Retinal pigment epithelial cell (primary cell): ENCODE results near the gene DIDO1.

ENCODE experiments used
- DNase-seq: peaks from one replicate; pipeline ENCODE4 v3.0.0-alpha.2; 2010; ENCODE audit warnings: low read depth
- H3K4me3 ChIP-seq: 2 replicates; pipeline ENCODE4 v1.5.1; 2011; ENCODE audit warnings: mild to moderate bottlenecking, low read length, control low read depth, moderate library complexity
- TF ChIP-seq, protein P1 (sequence below): conservative IDR thresholded peaks from 2 replicates; pipeline ENCODE4 v1.5.1; 2011; ENCODE audit warnings: low read depth, low read length, control low read depth, inconsistent platforms

Gene DIDO1

DNA sequence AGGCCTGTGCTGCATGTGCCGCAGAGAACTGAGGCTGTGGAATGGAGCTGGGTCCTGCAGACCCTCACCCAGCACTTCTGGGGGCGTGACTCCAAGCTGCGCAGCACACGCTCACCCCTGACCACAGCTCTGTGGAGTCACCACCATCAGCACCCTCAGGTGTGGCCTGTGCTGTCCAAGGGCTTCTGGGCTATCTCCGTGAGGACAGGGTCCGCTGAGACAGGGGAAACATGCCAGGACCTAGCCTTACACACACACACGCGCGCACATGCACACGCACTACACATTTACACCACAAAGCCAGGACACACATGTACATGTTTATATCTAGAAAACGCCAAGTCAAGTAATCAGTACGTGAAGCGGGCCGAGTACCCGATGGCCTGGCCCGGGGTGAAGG lies 37.9 kb downstream of the DIDO1 start:
- H3K4me3 ChIP-seq = no peak overlapping the region
- DNase-seq = no peak
- TF ChIP-seq, protein P1, sequence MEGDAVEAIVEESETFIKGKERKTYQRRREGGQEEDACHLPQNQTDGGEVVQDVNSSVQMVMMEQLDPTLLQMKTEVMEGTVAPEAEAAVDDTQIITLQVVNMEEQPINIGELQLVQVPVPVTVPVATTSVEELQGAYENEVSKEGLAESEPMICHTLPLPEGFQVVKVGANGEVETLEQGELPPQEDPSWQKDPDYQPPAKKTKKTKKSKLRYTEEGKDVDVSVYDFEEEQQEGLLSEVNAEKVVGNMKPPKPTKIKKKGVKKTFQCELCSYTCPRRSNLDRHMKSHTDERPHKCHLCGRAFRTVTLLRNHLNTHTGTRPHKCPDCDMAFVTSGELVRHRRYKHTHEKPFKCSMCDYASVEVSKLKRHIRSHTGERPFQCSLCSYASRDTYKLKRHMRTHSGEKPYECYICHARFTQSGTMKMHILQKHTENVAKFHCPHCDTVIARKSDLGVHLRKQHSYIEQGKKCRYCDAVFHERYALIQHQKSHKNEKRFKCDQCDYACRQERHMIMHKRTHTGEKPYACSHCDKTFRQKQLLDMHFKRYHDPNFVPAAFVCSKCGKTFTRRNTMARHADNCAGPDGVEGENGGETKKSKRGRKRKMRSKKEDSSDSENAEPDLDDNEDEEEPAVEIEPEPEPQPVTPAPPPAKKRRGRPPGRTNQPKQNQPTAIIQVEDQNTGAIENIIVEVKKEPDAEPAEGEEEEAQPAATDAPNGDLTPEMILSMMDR = no peak

DNA sequence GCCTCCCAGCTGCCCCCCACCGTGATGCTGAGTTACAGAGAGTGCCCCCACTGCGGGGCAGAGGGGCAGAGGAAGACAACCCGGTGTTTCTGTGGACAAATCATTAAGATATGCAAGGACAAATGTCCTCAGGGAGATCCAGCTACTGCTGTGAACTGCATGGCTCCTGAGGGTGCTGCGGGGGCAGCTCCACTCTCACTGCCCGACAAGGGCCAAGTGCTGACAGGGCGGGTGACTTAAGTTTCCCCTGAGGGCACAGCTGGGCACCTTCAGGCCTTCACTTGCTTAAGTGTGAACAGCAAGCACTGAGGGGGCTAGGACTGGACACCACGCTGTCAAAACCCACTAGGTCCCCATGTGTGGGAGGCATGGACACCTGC lies 38.5 kb downstream of the DIDO1 start:
- TF ChIP-seq, protein P1 = no peak
- H3K4me3 ChIP-seq = no peak overlapping the region
- DNase-seq = no peak

DNA sequence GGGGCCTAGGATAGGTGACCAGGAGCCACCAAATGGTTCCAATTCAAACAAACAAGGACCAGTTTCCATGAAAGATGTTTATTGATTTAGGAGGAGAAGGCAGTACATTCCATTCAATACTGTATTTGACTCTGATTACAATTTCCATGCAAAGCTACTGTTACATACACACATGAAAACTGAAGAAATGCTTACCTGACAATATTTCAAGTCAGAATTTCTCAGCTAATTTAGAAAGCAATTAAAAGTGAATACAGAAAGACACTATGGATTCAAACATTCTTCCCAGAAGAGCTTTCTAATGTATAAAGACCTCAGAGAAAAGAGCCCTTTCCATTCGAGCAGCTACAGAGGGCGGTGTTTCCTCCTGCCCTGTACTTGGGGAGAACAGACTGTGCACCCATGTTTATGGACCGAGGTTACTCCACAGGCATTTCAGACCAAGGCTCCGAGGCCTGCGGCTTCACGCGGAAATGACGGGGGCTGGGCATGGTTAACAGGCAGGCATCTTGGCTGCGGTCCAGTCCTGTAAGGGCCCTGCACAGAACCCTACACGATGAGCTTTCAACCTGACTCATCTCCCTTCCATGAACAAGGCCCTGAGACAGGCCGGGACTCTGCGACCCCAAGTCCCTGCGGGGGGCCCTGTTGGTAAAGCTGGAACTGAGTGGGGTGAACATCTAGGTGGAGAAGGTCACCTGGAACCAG lies 39.0 kb downstream of the DIDO1 start:
- DNase-seq = peak; percentile 58
- TF ChIP-seq, protein P1 = peak; percentile 17
- no peak overlapping the region for H3K4me3 ChIP-seq

DNA sequence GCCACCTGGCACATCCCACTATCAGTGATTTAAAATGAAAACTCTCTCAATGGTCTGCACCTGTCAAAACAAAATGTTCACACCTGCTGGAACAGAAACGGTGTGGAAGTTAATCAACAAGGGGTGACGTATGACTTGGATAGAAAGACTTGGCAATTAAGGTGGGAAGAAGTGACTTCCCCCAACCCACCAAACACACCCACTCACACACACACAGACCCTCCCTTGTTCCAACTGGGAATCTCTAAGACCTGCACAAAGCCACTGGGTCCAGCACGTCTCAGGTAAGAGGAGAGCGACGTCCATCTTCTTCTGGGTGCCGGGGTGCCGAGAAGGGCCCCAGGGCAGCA lies 39.6 kb downstream of the DIDO1 start:
- H3K4me3 ChIP-seq = no peak overlapping the region
- no peak for DNase-seq
- TF ChIP-seq, protein P1 = no peak

DNA sequence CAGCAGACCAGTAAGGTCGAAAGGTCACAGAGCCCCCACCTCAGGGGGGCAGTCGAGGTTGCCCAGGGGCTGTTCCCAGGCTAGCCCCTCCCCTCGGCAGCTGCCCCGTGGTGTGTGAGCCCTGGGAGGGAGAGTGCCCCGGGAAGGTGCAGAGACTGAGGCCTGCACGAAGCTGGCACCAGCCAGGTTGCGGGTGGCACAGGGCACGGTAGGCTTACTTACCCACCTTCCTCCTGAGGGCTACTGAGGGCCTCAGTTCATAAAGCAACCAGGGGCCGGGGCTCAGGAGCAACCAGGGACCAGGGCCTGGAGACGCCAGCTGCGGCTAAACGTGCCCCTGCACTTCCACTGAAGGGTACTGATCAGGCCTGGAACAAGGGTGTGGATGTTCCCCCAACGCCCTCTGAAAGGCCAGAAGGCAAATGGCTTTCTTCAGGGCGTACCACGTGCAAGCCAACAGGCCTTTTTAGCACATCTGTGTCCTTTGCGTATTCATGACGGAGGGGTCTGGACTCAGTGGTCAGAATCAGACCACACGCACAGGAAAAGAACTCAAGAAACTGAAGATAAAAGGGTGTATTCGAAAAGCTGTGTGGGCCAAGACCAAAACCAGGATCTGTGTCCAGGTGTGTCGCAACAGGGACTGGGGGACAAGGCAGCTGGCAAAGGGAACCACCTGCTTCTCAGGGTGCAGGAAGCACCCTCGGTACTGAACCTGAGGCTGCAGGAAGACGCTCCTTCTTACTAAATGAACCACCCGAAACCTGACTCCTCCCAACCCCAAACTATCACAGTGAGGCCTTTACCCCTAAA lies 40.2 kb downstream of the DIDO1 start:
- no peak overlapping the region for H3K4me3 ChIP-seq
- no peak for DNase-seq
- TF ChIP-seq, protein P1 = no peak

DNA sequence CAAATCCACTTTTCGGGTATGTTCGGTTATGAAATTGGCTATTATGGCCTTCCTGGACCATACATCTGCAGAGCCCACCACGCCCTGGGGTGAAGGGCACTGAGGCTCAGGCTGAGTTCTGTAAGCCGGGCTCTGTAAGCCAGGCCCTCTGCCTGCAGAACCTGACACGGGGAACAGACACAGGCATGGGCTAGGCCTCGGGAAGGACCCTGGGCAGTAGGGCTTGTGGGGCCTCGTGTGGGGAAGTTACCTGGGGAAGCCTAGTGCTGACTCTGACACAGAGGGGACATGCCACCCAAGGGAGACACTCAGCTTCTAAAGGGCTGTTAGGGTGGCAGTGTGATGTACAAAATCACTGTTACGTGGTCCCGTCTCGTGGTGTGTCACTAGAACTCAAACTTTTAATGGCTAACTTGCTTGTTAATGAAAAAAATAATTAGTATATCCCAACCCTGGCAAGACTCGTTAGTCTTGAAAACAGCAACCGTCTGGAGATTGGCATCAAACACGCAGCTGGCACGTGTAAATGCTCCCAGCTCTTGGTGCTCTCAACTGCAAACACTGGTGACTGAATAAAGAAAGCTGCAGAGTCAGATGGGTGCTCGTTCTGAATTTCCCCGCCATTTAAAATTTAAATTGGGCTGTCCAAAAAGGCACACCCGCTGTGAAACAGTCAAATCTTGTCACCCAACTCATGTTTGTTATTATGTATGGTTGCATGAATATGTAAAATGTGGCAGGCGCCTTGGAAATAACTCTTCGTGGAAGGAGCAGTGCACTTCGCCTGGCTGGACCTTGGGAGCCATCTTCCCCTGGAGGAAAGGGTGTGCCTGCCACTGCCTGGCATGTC lies 41.0 kb downstream of the DIDO1 start:
- no peak for DNase-seq
- TF ChIP-seq, protein P1 = no peak
- no peak overlapping the region for H3K4me3 ChIP-seq
